22Rv1 (cell line): Measurements from ENCODE around the gene RAD51AP2.
"Not testable (repeated sequence)": the region's sequence is repeated elsewhere in the genome, so short reads cannot be mapped to it uniquely, and the experiment has no call there.

Experiments
- ZFX ChIP-seq: fragments of 450-650 bp; IDR thresholded peaks from 2 replicates; pipeline ENCODE4 v1.6.1; 2017; ENCODE audit warnings: antibody characterized with exemption, borderline replicate concordance
- TF ChIP-seq, protein P1 (sequence below): fragments of 450-650 bp; IDR thresholded peaks from 2 replicates; pipeline ENCODE4 v1.5.1; 2017; ENCODE audit warnings: mild to moderate bottlenecking

- TF ChIP-seq, protein P1, sequence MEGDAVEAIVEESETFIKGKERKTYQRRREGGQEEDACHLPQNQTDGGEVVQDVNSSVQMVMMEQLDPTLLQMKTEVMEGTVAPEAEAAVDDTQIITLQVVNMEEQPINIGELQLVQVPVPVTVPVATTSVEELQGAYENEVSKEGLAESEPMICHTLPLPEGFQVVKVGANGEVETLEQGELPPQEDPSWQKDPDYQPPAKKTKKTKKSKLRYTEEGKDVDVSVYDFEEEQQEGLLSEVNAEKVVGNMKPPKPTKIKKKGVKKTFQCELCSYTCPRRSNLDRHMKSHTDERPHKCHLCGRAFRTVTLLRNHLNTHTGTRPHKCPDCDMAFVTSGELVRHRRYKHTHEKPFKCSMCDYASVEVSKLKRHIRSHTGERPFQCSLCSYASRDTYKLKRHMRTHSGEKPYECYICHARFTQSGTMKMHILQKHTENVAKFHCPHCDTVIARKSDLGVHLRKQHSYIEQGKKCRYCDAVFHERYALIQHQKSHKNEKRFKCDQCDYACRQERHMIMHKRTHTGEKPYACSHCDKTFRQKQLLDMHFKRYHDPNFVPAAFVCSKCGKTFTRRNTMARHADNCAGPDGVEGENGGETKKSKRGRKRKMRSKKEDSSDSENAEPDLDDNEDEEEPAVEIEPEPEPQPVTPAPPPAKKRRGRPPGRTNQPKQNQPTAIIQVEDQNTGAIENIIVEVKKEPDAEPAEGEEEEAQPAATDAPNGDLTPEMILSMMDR, result not testable (repeated sequence)
- TF ChIP-seq ZFX, result not testable (repeated sequence)
These were observed 29.6 kb downstream of the RAD51AP2 start for GRCh38 chr2:17488610-17489009.
